Measurements from ENCODE around the gene SULT6B1. TPM values are rescaled to one million over a fixed set of nuclear protein-coding genes. Genes with fewer than 3 reads are reported as not detected.

The SULT6B1 gene
- not detected in 5 replicates for total RNA-seq (2022; extraction: Qiagen RNA extraction)

GRCh38 chr2:37188570-37188969 is at the start of gene SULT6B1:
TSS of gene SULT6B1 (minus strand) at chr2:37188670. CDS start at chr2:37188640, 30 bp downstream.

DNA sequence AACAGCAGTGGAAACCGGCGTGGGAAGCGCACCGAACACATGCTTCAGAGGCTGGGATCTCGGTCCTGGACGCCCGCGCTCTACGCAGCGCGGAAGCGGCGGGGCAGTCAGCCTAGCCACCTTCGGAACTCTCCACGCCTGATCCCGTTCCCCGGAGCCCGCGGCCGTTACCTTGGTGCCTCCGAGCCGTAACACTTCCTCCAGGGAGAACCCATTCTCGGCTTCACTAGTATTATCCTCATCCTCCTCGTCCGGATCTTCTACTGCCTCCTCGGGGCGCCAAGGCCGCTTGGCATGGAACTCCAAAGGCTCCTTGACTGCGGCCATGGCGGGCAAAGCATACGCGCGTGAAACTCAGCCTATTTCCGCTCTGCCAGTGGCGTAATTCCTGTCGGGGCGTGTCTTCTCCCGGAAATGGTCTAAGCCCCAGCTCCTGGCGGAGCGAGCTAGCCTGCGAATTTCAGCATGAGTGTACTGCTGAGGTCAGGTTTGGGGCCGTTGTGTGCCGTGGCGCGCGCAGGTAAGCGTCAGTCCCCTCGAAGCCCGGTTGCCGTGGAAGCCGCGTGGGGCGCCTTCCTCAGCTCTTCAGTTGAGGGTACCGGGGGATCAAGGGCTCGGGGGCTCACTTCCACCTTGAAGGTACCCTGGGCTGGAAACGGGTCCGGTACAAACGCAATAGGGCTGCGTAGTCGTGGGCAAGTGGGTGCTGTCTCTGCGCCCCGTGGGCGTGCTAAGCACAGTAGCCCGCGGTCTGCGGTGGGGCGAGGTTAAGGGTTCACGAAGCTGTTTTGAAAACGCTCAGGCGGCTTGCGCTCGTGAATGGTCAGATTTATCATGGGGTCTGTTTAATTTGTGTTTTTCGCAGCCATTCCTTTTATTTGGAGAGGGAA is 43.0 kb upstream of the SULT6B1 start, which contains the start of the genes CEBPZ and NDUFAF7:
CEBPZ (minus strand) TSS at position 356 of the 890 bp plus-strand sequence; CDS start at position 327, 29 bp downstream.
NDUFAF7 (plus strand) TSS at position 418 of the 890 bp plus-strand sequence; CDS start at position 466, 48 bp downstream.

DNA sequence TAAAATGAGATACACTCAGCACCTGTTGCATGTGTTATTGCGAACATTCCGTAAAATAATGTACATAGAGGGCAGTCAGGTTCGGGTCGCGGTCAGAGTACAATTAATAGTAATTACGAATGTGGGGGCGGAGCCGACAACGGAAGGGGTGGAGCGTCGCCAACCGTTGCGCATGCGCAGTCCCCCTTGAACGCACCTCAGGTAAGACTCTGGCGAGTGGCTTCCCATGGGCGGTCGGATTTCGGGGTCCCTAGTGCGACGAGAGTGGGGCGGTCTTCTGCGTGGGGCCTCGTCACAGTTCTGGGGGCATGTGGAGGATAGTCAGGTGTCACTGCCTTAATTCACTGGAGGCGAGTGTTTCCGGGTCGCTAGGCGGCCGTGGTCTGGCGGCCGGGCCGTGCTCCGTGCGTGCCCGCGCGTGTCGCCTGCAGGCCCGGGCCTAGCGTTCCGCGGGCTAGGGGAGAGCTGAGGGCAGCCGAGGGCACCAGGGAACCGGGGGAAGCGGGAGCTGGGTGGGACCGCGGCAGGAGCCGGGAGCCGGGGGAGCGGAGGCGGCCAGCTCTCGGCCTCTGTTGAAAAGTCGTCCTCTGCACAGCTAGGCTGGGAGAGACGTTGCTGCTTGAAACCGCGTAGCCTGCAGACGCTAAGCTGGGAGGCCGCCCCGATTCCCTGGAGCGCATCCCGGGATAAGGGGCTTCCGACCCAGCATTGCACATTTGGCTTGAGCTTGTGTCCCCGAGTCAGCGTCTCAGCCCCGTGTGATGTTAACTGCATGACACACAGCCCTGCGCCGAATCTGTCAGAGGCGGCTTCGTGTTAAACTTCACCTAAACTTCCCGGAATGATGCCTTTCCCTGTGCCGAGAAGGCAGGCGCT is 8.1 kb upstream of the SULT6B1 start, which contains the start of gene CEBPZOS:
CEBPZOS (plus strand) TSS at position 177 of the 876 bp plus-strand sequence. CDS start 3,209 bp downstream, outside the sequence.

GRCh38 chr2:37156857-37157714 is 31.4 kb downstream of the SULT6B1 start, which contains the start of gene EIF2AK2:
TSS of gene EIF2AK2 (minus strand) at chr2:37156980. CDS start at chr2:37147806, 9,174 bp downstream.

Other genes with a start within 250 kb of the SULT6B1 start
- 11.3 to 24.0 TPM (median 21.0 TPM) in 5 replicates for gene STRN, start 222.1 kb downstream of the SULT6B1 start, total RNA-seq (2022; extraction: Qiagen RNA extraction)
- gene HEATR5B, start 104.3 kb downstream of the SULT6B1 start, total RNA-seq (2022; extraction: Qiagen RNA extraction), result 4.8 to 8.7 TPM (median 7.2 TPM) in 5 replicates
- 9.0 to 12.0 TPM (median 11.0 TPM) in 5 replicates for gene GPATCH11, start 104.2 kb downstream of the SULT6B1 start, total RNA-seq (2022; extraction: Qiagen RNA extraction)
- gene EIF2AK2, start 31.7 kb downstream of the SULT6B1 start, total RNA-seq (2022; extraction: Qiagen RNA extraction), result 19.8 to 29.5 TPM (median 27.2 TPM) in 5 replicates
- 40.0 to 46.0 TPM (median 41.6 TPM) in 5 replicates for gene CEBPZOS, start 7.8 kb upstream of the SULT6B1 start, total RNA-seq (2022; extraction: Qiagen RNA extraction)
- 66.5 to 83.0 TPM (median 68.5 TPM) in 5 replicates for gene CEBPZ, start 42.9 kb upstream of the SULT6B1 start, total RNA-seq (2022; extraction: Qiagen RNA extraction)
- 15.0 to 20.9 TPM (median 17.2 TPM) in 5 replicates for gene NDUFAF7, start 43.0 kb upstream of the SULT6B1 start, total RNA-seq (2022; extraction: Qiagen RNA extraction)
- 9.5 to 17.0 TPM (median 14.7 TPM) in 5 replicates for gene PRKD3, start 136.2 kb upstream of the SULT6B1 start, total RNA-seq (2022; extraction: Qiagen RNA extraction)
- 20.1 to 22.8 TPM (median 21.9 TPM) in 5 replicates for gene QPCT, start 156.0 kb upstream of the SULT6B1 start, total RNA-seq (2022; extraction: Qiagen RNA extraction)